ENCODE measurements around the gene ARSI.

The ARSI gene

DNA sequence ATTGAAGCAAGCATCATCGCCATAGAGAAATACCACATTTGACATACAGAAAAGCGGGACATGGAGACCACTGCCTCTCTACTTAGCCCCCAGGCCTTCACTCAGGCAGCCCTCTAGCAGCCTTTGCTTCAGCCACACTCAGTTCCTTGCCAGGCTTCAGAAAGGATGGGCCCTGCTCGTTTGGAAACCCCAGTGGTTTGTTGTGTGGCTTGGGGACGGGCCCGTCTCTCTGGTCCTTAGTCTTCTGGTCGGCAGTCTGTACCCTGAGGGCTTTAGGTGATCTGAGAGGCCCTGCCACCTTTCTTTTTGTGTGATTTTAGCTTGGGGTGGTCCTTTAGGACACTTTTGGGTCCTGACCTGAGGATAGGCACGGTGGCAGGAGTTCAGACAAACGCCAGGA lies 21.1 kb upstream of the ARSI start:
- Mint-ChIP-seq H3K4me1 (peaks cover 57% of the 10 kb centered on the region), H3K27ac (no peak overlapping the region), H3K27me3 (ENCODE audit: low read depth, poor library complexity) (peaks cover 4% of the 10 kb centered on the region), H3K9me3 (peaks cover 4% of the 10 kb centered on the region), H3K4me3 (no peak overlapping the region), H3K36me3 (ENCODE audit: low read depth) (no peaks in the 10 kb centered on the region)
- DNase-seq = no peak
- TF ChIP-seq, protein P1, sequence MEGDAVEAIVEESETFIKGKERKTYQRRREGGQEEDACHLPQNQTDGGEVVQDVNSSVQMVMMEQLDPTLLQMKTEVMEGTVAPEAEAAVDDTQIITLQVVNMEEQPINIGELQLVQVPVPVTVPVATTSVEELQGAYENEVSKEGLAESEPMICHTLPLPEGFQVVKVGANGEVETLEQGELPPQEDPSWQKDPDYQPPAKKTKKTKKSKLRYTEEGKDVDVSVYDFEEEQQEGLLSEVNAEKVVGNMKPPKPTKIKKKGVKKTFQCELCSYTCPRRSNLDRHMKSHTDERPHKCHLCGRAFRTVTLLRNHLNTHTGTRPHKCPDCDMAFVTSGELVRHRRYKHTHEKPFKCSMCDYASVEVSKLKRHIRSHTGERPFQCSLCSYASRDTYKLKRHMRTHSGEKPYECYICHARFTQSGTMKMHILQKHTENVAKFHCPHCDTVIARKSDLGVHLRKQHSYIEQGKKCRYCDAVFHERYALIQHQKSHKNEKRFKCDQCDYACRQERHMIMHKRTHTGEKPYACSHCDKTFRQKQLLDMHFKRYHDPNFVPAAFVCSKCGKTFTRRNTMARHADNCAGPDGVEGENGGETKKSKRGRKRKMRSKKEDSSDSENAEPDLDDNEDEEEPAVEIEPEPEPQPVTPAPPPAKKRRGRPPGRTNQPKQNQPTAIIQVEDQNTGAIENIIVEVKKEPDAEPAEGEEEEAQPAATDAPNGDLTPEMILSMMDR (IDR thresholded peaks at IDR 0.05) = no peak

DNA sequence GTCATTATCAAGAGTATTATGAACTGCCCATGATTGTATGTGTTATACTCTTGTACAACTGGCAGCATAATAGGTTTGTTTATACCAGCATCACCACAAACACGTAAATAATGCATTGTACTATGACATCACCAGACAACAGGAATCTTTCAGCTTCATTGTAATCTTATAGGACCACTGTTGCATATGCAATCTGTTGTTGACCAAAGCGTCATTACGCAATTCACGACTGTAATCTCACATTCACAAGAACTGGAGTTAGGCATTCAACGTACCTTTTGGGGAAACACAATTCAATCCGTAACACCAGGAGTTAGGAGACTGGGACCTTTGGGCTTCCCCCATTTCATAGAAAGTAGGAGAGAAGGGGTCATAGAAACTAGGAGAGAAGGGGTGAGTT lies 20.4 kb upstream of the ARSI start:
- no peak for DNase-seq
- Mint-ChIP-seq H3K27ac (no peak overlapping the region), H3K4me3 (no peak overlapping the region), H3K9me3 (peaks cover 4% of the 10 kb centered on the region), H3K27me3 (ENCODE audit: low read depth, poor library complexity) (peaks cover 4% of the 10 kb centered on the region), H3K4me1 (peaks cover 62% of the 10 kb centered on the region), H3K36me3 (ENCODE audit: low read depth) (no peaks in the 10 kb centered on the region)
- TF ChIP-seq, protein P1 (IDR thresholded peaks at IDR 0.05) = no peak

DNA sequence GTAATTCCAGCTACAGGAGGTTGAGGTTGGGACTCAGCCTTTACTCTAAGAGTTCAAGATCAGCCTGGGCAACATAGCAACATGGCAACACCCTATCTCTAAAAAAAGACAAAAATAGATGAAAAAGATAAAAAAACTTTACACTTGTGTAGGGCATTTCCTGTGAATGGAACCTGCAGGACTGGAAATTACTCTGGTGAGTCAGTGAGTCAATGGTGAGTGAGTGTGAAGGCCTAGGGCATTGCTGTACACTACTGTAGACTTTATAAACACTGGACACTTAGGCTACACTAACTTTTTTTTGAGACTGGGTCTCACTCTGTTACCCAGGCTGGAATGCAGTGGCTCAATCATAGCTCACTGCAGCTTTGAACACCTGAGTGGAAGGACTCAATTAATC lies 19.5 kb upstream of the ARSI start:
- no peak for DNase-seq
- Mint-ChIP-seq H3K4me3 (no peak overlapping the region), H3K4me1 (peaks cover 62% of the 10 kb centered on the region), H3K9me3 (peaks cover 4% of the 10 kb centered on the region), H3K27ac (no peak overlapping the region), H3K27me3 (ENCODE audit: low read depth, poor library complexity) (peaks cover 4% of the 10 kb centered on the region), H3K36me3 (ENCODE audit: low read depth) (no peaks in the 10 kb centered on the region)
- TF ChIP-seq, protein P1 (IDR thresholded peaks at IDR 0.05) = no peak

DNA sequence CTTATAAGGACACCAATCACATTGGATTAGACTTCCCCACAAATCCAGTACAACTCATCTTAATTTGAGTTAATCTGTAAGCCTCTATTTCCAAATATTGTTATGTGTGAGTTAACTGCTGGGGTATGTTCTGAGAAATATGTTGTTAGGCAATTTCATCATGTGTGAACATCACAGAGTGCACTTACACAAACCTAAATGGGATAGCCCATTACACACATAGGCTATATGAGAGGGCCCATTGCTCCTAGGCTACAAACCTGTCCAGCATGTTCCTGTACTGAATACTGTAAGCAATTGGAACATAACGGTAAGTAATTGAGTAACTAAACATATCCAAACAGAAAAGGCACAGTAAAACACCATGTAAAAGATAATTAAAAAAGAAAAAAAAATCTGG lies 19.1 kb upstream of the ARSI start:
- no peaks in the 10 kb centered on the region for H3K36me3 Mint-ChIP-seq (ENCODE audit: low read depth)
- H3K4me1 Mint-ChIP-seq = peaks cover 62% of the 10 kb centered on the region
- no peak for DNase-seq
- TF ChIP-seq, protein P1 (IDR thresholded peaks at IDR 0.05) = no peak
- peaks cover 4% of the 10 kb centered on the region for H3K27me3 Mint-ChIP-seq (ENCODE audit: low read depth, poor library complexity)
- no peak overlapping the region for H3K4me3 Mint-ChIP-seq
- H3K9me3 Mint-ChIP-seq = peaks cover 4% of the 10 kb centered on the region
- H3K27ac Mint-ChIP-seq = no peak overlapping the region

DNA sequence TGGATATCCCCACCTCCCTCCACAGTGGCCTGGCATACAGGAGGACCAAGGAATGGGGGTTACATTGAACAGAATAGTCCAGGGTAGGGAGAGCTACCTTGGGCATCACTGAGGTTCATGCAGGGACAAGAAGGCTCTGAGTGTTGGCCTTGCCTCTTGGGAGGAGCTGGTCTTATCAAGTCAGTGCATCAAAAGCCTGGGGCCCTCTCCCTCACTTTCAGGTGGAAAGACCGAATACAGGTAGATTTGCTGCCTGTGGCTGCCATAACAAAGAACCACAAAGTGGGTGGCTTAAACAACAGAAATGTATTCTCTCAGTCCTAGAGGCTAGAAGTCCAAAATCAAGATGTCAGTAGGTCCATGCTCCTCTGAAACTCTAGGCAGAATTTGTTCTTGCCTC lies 18.5 kb upstream of the ARSI start:
- Mint-ChIP-seq H3K4me3 (no peak overlapping the region), H3K4me1 (peaks cover 62% of the 10 kb centered on the region), H3K36me3 (ENCODE audit: low read depth) (no peaks in the 10 kb centered on the region), H3K27me3 (ENCODE audit: low read depth, poor library complexity) (peaks cover 4% of the 10 kb centered on the region), H3K9me3 (peaks cover 4% of the 10 kb centered on the region), H3K27ac (no peak overlapping the region)
- no peak for DNase-seq
- TF ChIP-seq, protein P1 (IDR thresholded peaks at IDR 0.05) = no peak

DNA sequence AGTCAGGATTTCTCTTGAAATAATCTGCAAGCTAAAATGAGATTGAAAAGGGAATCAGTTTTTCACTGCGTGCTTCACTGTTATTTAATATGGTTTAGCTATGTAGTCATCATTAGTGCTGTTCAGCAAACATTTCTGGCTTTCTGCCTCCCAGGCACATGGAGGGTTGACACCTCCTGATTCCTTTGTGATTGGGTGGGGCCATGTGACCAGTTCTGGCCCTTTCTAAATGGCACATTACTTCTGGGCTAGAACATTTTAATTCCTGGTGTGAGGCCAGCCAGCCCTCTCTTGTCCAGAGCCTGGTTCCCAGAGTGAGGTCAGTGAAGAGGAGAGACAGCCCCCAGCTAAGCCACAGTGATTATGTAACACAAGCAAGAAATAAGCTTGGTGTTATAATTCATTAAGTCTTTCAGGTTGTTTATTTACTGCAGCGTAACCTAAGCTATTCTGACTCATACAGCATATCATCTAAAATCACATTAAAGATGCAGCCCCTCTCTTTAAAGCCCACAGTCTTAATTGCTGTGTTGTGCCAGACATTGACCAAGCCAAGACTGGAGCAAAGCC lies 17.4 kb upstream of the ARSI start:
- no peak overlapping the region for H3K27ac Mint-ChIP-seq
- DNase-seq = no peak
- H3K36me3 Mint-ChIP-seq (ENCODE audit: low read depth) = no peaks in the 10 kb centered on the region
- peaks cover 4% of the 10 kb centered on the region for H3K27me3 Mint-ChIP-seq (ENCODE audit: low read depth, poor library complexity)
- TF ChIP-seq, protein P1 (IDR thresholded peaks at IDR 0.05) = no peak
- H3K9me3 Mint-ChIP-seq = peaks cover 4% of the 10 kb centered on the region
- peaks cover 54% of the 10 kb centered on the region for H3K4me1 Mint-ChIP-seq
- H3K4me3 Mint-ChIP-seq = no peak overlapping the region

Data from nephron progenitor cell (in vitro differentiated cells).